SK-N-SH (cell line): ENCODE measurements around the gene TICAM2. TPM values are rescaled to one million over a fixed set of nuclear protein-coding genes. Genes with fewer than 3 reads are reported as not detected.

Experiments
- CTCF ChIA-PET: fragments of 300-600, 350-600 bp; formaldehyde crosslinking; extraction: SDS; loops from one replicate; lab custom pipeline; 2021; lab: Yijun Ruan, JAX
- POLR2A ChIA-PET: fragments of 350-600 bp; sonication (Branson Sonifier 250); formaldehyde crosslinking; extraction: SDS; loops from one replicate; lab custom pipeline; 2020; ENCODE audit warnings: antibody characterized with exemption, inconsistent platforms; lab: Yijun Ruan, JAX
- DNase-seq: peaks from one replicate; pipeline ENCODE4 v3.0.0; 2012
- H2AFZ ChIP-seq: fragments of 200-600 bp; sonication (generic); 2 replicates; pipeline ENCODE4 v1.8.1; 2016; ENCODE audit warnings: antibody characterized with exemption, mild to moderate bottlenecking, low read depth
- H3F3A ChIP-seq: fragments of 200-600 bp; sonication (generic); replicated peaks from 2 replicates; pipeline ENCODE3; 2016; ENCODE audit warnings: antibody characterized with exemption, mild to moderate bottlenecking; ENCODE audit not compliant: insufficient read depth
- H3K27ac ChIP-seq, 2 experiments: fragments of 200-500 bp in 1 of 2; fragments of 200-600 bp in 1 of 2; sonication (Bioruptor generic) in 1 of 2; sonication (generic), shearing (Covaris generic) in 1 of 2; 2 replicates each; pipeline versions ENCODE4 v1.5.1 to v1.6.1; 2014 to 2016; ENCODE audit warnings: low read depth in 2 of 2, inconsistent platforms in 1 of 2, low read length in 1 of 2, mild to moderate bottlenecking in 1 of 2, mixed read lengths in 1 of 2
- H3K27me3 ChIP-seq: fragments of 200-600 bp; sonication (generic), shearing (Covaris generic); 2 replicates; pipeline ENCODE4 v1.6.1; 2016; ENCODE audit warnings: mixed run types; ENCODE audit not compliant: insufficient read depth
- H3K36me3 ChIP-seq, 2 experiments: fragments of 200-500 bp in 1 of 2; fragments of 200-600 bp in 1 of 2; sonication (Bioruptor generic) in 1 of 2; sonication (generic) in 1 of 2; replicated peaks in 1 of 2; 2 replicates each; pipeline versions ENCODE3 to v1.5.1; 2014 to 2016; ENCODE audit warnings: low read length in 1 of 2, mild to moderate bottlenecking in 1 of 2; ENCODE audit not compliant: insufficient read depth in 2 of 2, control insufficient read depth in 1 of 2
- H3K4me1 ChIP-seq, 2 experiments: fragments of 200-500 bp in 1 of 2; fragments of 200-600 bp in 1 of 2; sonication (Bioruptor generic) in 1 of 2; sonication (generic), shearing (Covaris generic) in 1 of 2; 2 replicates each; pipeline versions ENCODE4 v1.5.1 to v1.6.1; 2014 to 2016; ENCODE audit warnings: low read depth in 1 of 2, low read length in 1 of 2, mixed run types in 1 of 2; ENCODE audit not compliant: insufficient read depth in 2 of 2, control insufficient read depth in 1 of 2
- H3K4me2 ChIP-seq: fragments of 200-600 bp; sonication (generic), shearing (Covaris generic); 2 replicates; pipeline ENCODE4 v1.6.1; 2017; ENCODE audit warnings: mixed run types
- H3K4me3 ChIP-seq, 2 experiments: fragments of 200-500 bp in 1 of 2; fragments of 200-600 bp in 1 of 2; sonication (Bioruptor generic) in 1 of 2; sonication (generic), shearing (Covaris generic) in 1 of 2; 2 replicates each; pipeline versions ENCODE4 v1.5.1 to v1.8.1; 2014 to 2016; ENCODE audit warnings: low read depth in 2 of 2, inconsistent platforms in 1 of 2, low read length in 1 of 2, mild to moderate bottlenecking in 1 of 2, mixed read lengths in 1 of 2, moderate library complexity in 1 of 2
- H3K79me2 ChIP-seq: fragments of 200-600 bp; sonication (generic); 2 replicates; pipeline ENCODE4 v1.8.1; 2017; ENCODE audit warnings: mild to moderate bottlenecking; ENCODE audit not compliant: insufficient read depth
- H3K9ac ChIP-seq: fragments of 200-600 bp; sonication (generic); 2 replicates; pipeline ENCODE4 v1.6.1; 2017; ENCODE audit warnings: mixed run types
- H3K9me2 ChIP-seq: fragments of 200-600 bp; sonication (generic); 2 replicates; pipeline ENCODE4 v1.6.1; 2017; ENCODE audit warnings: mixed run types
- H3K9me3 ChIP-seq: fragments of 200-600 bp; sonication (generic); 2 replicates; pipeline ENCODE4 v1.6.1; 2017; ENCODE audit warnings: mixed run types, mild to moderate bottlenecking, moderate library complexity
- H4K20me1 ChIP-seq: fragments of 200-600 bp; sonication (generic); 2 replicates; pipeline ENCODE4 v1.6.1; 2017; ENCODE audit warnings: mild to moderate bottlenecking, mixed run types; ENCODE audit not compliant: insufficient read depth
- CHD2 ChIP-seq: fragments of 150-350 bp; IDR thresholded peaks from 2 replicates; pipeline ENCODE4 v1.6.1; 2018; ENCODE audit warnings: low read length; ENCODE audit not compliant: partially characterized antibody
- ELF1 ChIP-seq: IDR thresholded peaks from 2 replicates; pipeline ENCODE4 v1.4.0; 2012
- EP300 ChIP-seq, 2 experiments: IDR thresholded peaks; 2 replicates each; pipeline versions ENCODE4 v1.4.0 to v1.6.1; 2012; ENCODE audit warnings: borderline replicate concordance in 1 of 2, low read depth in 1 of 2, low read length in 1 of 2
- GATA2 ChIP-seq: sonication (generic); formaldehyde crosslinking; IDR thresholded peaks from 2 replicates; pipeline ENCODE4 v1.5.0; 2020; ENCODE audit warnings: mild to moderate bottlenecking, missing genetic modification reagents
- JUND ChIP-seq: IDR thresholded peaks from 2 replicates; pipeline ENCODE4 v1.4.0; 2012
- NRF1 ChIP-seq: IDR thresholded peaks from 2 replicates; pipeline ENCODE4 v1.6.1; 2012; ENCODE audit warnings: low read depth, mild to moderate bottlenecking, low read length
- RAD21 ChIP-seq: IDR thresholded peaks from 2 replicates; pipeline ENCODE4 v1.6.1; 2012; ENCODE audit warnings: mild to moderate bottlenecking, low read length
- RCOR1 ChIP-seq: fragments of 150-350 bp; IDR thresholded peaks from 2 replicates; pipeline ENCODE4 v1.6.1; 2017; ENCODE audit warnings: antibody characterized with exemption, low read length
- TCF12 ChIP-seq: IDR thresholded peaks from 2 replicates; pipeline ENCODE4 v1.4.0; 2012
- TEAD4 ChIP-seq: IDR thresholded peaks from 2 replicates; pipeline ENCODE4 v1.4.0; 2012; ENCODE audit warnings: mild to moderate bottlenecking, borderline replicate concordance; ENCODE audit not compliant: insufficient read depth
- whole genome bisulfite sequencing: methylation state at CpG from one replicate; pipeline ENCODE4 v1.1.6; 2017; ENCODE audit warnings: low lambda C conversion rate; 5-methylcytosine and 5-hydroxymethylcytosine counted together
- polyA plus RNA-seq, 3 experiments: library from polyadenylated mRNA; depleted of rRNA; stranded (reverse); fragments of >200 nt; gene quantifications; 2 replicates each; pipeline ENCODE4 v1.2.3, GENCODE V29; 2012
- TF ChIP-seq, protein P1 (sequence below): fragments of 150-350 bp; IDR thresholded peaks from 2 replicates; pipeline ENCODE4 v1.6.1; 2016; ENCODE audit warnings: mild to moderate bottlenecking, low read depth, low read length
- TF ChIP-seq, protein P2 (sequence below): fragments of 150-350 bp; IDR thresholded peaks from 2 replicates; pipeline ENCODE4 v1.6.1; 2017; ENCODE audit warnings: antibody characterized with exemption, low read length, low read depth, borderline replicate concordance
- TF ChIP-seq, protein P3 (sequence below): IDR thresholded peaks from 2 replicates; pipeline ENCODE4; 2012
- TF ChIP-seq, protein P4 (sequence below): IDR thresholded peaks from 2 replicates; pipeline ENCODE4 v1.4.0; 2012; ENCODE audit warnings: low read depth, borderline replicate concordance

The TICAM2 gene
- polyA plus RNA-seq, 1 of the 3 experiments (the other 2 are of a cell fraction), result not detected

DNA sequence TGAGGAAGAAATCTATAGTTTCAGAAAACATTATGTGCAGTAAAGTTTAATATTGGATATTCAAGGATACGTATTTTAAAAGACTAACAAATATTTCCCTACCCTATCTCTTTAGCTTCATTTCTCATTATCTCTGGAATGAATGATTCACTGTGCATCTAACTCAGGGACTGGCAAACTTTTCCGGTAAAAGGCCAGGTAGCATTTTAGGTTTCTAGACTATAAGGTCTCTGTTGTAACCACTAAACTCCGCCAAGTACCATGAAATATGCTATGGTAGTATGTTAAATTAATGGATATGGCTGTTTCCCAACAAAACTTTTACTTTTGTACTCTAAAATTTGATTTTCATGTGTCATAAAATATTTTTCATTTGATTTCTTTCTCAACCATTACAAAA, 70.9 kb downstream of the TICAM2 start:
- Histone ChIP-seq H3K27me3 (no peaks in the 10 kb centered on the region), H3K36me3 (peaks cover 39 to 78% of the 10 kb centered on the region in 2 experiments), H3K4me2 (peak overlapping the region; percentile 7; the same call in 1 of the 2 replicates), H4K20me1 (peaks cover 76% of the 10 kb centered on the region), H3K9ac (no peak overlapping the region), H3K9me3 (no peaks in the 10 kb centered on the region), H3K27ac (peak overlapping the region in 1 of 2 experiments; percentile 53; a peak in 3 of 4 replicates), H3K9me2 (no peaks in the 10 kb centered on the region), H3K4me3 (no peak overlapping the region), H3F3A (peaks cover 25% of the 10 kb centered on the region), H2AFZ (no peak overlapping the region), H3K79me2 (peaks cover 100% of the 10 kb centered on the region), H3K4me1 (peaks cover 5 to 37% of the 10 kb centered on the region in 2 experiments; a peak in 3 of 4 replicates)
- POLR2A ChIA-PET, result no interaction called here
- DNase-seq, result no peak
- no peak for TF ChIP-seq NRF1
- TF ChIP-seq, protein P1, sequence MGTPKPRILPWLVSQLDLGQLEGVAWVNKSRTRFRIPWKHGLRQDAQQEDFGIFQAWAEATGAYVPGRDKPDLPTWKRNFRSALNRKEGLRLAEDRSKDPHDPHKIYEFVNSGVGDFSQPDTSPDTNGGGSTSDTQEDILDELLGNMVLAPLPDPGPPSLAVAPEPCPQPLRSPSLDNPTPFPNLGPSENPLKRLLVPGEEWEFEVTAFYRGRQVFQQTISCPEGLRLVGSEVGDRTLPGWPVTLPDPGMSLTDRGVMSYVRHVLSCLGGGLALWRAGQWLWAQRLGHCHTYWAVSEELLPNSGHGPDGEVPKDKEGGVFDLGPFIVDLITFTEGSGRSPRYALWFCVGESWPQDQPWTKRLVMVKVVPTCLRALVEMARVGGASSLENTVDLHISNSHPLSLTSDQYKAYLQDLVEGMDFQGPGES, result no peak
- TF ChIP-seq TEAD4, result no peak
- TF ChIP-seq GATA2 (CRISPR knock-in tag), result no peak
- TF ChIP-seq CHD2, result no peak
- TF ChIP-seq, protein P2, sequence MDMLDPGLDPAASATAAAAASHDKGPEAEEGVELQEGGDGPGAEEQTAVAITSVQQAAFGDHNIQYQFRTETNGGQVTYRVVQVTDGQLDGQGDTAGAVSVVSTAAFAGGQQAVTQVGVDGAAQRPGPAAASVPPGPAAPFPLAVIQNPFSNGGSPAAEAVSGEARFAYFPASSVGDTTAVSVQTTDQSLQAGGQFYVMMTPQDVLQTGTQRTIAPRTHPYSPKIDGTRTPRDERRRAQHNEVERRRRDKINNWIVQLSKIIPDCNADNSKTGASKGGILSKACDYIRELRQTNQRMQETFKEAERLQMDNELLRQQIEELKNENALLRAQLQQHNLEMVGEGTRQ, result no peak
- no peak for TF ChIP-seq RCOR1
- no peak for TF ChIP-seq EP300 (IDR thresholded peaks at IDR 0.05; ENCODE audit: borderline replicate concordance in 1 of 2, low read depth in 1 of 2, low read length in 1 of 2)
- TF ChIP-seq ELF1, result no peak
- no peak for TF ChIP-seq JUND
- no peak for TF ChIP-seq TCF12
- TF ChIP-seq, protein P3, sequence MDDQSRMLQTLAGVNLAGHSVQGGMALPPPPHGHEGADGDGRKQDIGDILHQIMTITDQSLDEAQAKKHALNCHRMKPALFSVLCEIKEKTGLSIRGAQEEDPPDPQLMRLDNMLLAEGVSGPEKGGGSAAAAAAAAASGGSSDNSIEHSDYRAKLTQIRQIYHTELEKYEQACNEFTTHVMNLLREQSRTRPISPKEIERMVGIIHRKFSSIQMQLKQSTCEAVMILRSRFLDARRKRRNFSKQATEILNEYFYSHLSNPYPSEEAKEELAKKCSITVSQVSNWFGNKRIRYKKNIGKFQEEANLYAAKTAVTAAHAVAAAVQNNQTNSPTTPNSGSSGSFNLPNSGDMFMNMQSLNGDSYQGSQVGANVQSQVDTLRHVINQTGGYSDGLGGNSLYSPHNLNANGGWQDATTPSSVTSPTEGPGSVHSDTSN, result no peak
- no peak for TF ChIP-seq RAD21
- TF ChIP-seq, protein P4, sequence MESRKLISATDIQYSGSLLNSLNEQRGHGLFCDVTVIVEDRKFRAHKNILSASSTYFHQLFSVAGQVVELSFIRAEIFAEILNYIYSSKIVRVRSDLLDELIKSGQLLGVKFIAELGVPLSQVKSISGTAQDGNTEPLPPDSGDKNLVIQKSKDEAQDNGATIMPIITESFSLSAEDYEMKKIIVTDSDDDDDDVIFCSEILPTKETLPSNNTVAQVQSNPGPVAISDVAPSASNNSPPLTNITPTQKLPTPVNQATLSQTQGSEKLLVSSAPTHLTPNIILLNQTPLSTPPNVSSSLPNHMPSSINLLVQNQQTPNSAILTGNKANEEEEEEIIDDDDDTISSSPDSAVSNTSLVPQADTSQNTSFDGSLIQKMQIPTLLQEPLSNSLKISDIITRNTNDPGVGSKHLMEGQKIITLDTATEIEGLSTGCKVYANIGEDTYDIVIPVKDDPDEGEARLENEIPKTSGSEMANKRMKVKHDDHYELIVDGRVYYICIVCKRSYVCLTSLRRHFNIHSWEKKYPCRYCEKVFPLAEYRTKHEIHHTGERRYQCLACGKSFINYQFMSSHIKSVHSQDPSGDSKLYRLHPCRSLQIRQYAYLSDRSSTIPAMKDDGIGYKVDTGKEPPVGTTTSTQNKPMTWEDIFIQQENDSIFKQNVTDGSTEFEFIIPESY, result no peak
- WGBS, result 92% methylated on average over 3 of the region's 3 CpGs
- CTCF ChIA-PET, result no interaction called here
